HCT116 (cell line): ENCODE results near the gene ATG12. TPM values are rescaled to one million over a fixed set of nuclear protein-coding genes. Genes with fewer than 3 reads are reported as not detected.
"Not testable (repeated sequence)": the region's sequence is repeated elsewhere in the genome, so short reads cannot be mapped to it uniquely, and the experiment has no call there.

Experiments used
- ATAC-seq: fragments of 200-7000 bp; cut with Tn5 transposase; 2 replicates; pipeline ENCODE4 v1.9.1; 2020; ENCODE audit warnings: mild to moderate bottlenecking, moderate library complexity
- BruUV-seq: library from RNA; stranded (reverse); fragments of 400-500 nt; replicated peaks from 2 replicates; lab custom pipeline; 2021; lab: Mats Ljungman, UMichigan
- CTCF ChIA-PET: fragments of 300-600 bp; sonication (Branson Sonifier 250); formaldehyde crosslinking; loops from one replicate; lab custom pipeline; 2021; ENCODE audit warnings: antibody characterized with exemption; lab: Charles Lee
- POLR2A ChIA-PET: fragments of 300-600, 350-600 bp; sonication (Branson Sonifier 250); formaldehyde crosslinking; loops from one replicate; lab custom pipeline; 2021; ENCODE audit warnings: antibody characterized with exemption; lab: Charles Lee
- RAD21 ChIA-PET, 2 experiments: fragments of 300-600 bp; sonication (Branson Sonifier 250); formaldehyde crosslinking; loops; one replicate each; lab custom pipeline; 2023; ENCODE audit warnings: low total read pairs in 2 of 2; ENCODE audit not compliant: uncharacterized antibody in 2 of 2, unreplicated experiment in 2 of 2, low non-redundant PET in 1 of 2; lab: Charles Lee
- DNase-seq: peaks from one replicate; pipeline ENCODE4 v3.0.0-alpha.2; 2010; ENCODE audit warnings: low read depth, low spot score
- H2AFZ ChIP-seq: fragments of 200-600 bp; shearing (Covaris generic), sonication (generic); 2 replicates; pipeline ENCODE4 v1.6.1; 2017; ENCODE audit warnings: low read depth, mixed run types, mixed read lengths, antibody characterized with exemption, low read length; ENCODE audit not compliant: poor library complexity, severe bottlenecking
- H3K27ac ChIP-seq: 2 replicates; pipeline ENCODE4 v1.5.1; 2012; ENCODE audit warnings: low read depth, low read length
- H3K27me3 ChIP-seq: fragments of 200-600 bp; sonication (generic); 2 replicates; pipeline ENCODE4 v1.6.1; 2016; ENCODE audit warnings: mixed run types, low read length, mixed read lengths; ENCODE audit not compliant: insufficient read depth
- H3K36me3 ChIP-seq, 2 experiments: fragments of 200-500 bp in 1 of 2; fragments of 200-600 bp in 1 of 2; sonication (Bioruptor generic) in 1 of 2; sonication (generic) in 1 of 2; 2 replicates each; pipeline versions ENCODE4 v1.5.1 to v1.6.1; 2014 to 2016; ENCODE audit warnings: low read length in 2 of 2, inconsistent platforms in 1 of 2, mixed read lengths in 1 of 2, mixed run types in 1 of 2; ENCODE audit not compliant: insufficient read depth in 2 of 2, control insufficient read depth in 1 of 2
- H3K4me1 ChIP-seq, 2 experiments: fragments of 200-600 bp in 1 of 2; sonication (generic) in 1 of 2; 2 replicates each; pipeline versions ENCODE4 v1.5.1 to v1.6.1; 2012 to 2017; ENCODE audit warnings: low read length in 2 of 2, inconsistent platforms in 1 of 2, mild to moderate bottlenecking in 1 of 2, mixed read lengths in 1 of 2, mixed run types in 1 of 2, moderate library complexity in 1 of 2; ENCODE audit not compliant: insufficient read depth in 2 of 2, control insufficient read depth in 1 of 2
- H3K4me2 ChIP-seq: fragments of 200-600 bp; sonication (generic); 2 replicates; pipeline ENCODE4 v1.6.1; 2017; ENCODE audit warnings: mixed run types, low read length, mixed read lengths
- H3K4me3 ChIP-seq, 2 experiments: fragments of 200-600 bp in 1 of 2; sonication (generic) in 1 of 2; replicated peaks in 1 of 2; 2 replicates each; pipeline ENCODE4 v1.5.1; 2011 to 2016; ENCODE audit warnings: low read length in 2 of 2, control low read depth in 1 of 2, low read depth in 1 of 2, mild to moderate bottlenecking in 1 of 2, mixed read lengths in 1 of 2, mixed run types in 1 of 2
- H3K79me2 ChIP-seq: fragments of 200-600 bp; sonication (generic); 2 replicates; pipeline ENCODE4 v1.6.1; 2017; ENCODE audit warnings: mild to moderate bottlenecking, mixed run types, low read length, moderate library complexity, mixed read lengths; ENCODE audit not compliant: insufficient read depth
- H3K9ac ChIP-seq: fragments of 200-600 bp; sonication (generic); 2 replicates; pipeline ENCODE4 v1.6.1; 2016; ENCODE audit warnings: low read length, mixed read lengths
- H3K9me2 ChIP-seq: fragments of 200-600 bp; sonication (generic), shearing (Covaris generic); 2 replicates; pipeline ENCODE4 v1.6.1; 2017; ENCODE audit warnings: mixed run types, mild to moderate bottlenecking, moderate library complexity; ENCODE audit not compliant: insufficient read depth
- H3K9me3 ChIP-seq, 2 experiments: fragments of 200-500 bp in 1 of 2; fragments of 200-600 bp in 1 of 2; sonication (Bioruptor generic) in 1 of 2; sonication (generic) in 1 of 2; 2 replicates each; pipeline ENCODE4 v1.6.1; 2014 to 2017; ENCODE audit warnings: low read length in 2 of 2, mixed read lengths in 2 of 2, inconsistent platforms in 1 of 2, low read depth in 1 of 2, mild to moderate bottlenecking in 1 of 2, mixed run types in 1 of 2, moderate library complexity in 1 of 2; ENCODE audit not compliant: control insufficient read depth in 1 of 2, insufficient read depth in 1 of 2
- H4K20me1 ChIP-seq: fragments of 200-600 bp; sonication (generic), shearing (Covaris generic); 2 replicates; pipeline ENCODE4 v1.6.1; 2017; ENCODE audit warnings: mixed run types, mild to moderate bottlenecking, moderate library complexity; ENCODE audit not compliant: insufficient read depth
- EZH2 ChIP-seq: fragments of 200-600 bp; sonication (generic); IDR thresholded peaks from 2 replicates; pipeline ENCODE4 v1.6.1; 2017; ENCODE audit warnings: antibody characterized with exemption, mixed run types
- FOSL1 ChIP-seq: IDR thresholded peaks from 2 replicates; pipeline ENCODE4 v1.6.1; 2012; ENCODE audit warnings: low read depth
- JUND ChIP-seq: IDR thresholded peaks from 2 replicates; pipeline ENCODE4 v1.6.1; 2012
- POLR2A ChIP-seq: IDR thresholded peaks from 2 replicates; pipeline ENCODE4 v1.7.0; 2011; ENCODE audit warnings: borderline replicate concordance; ENCODE audit not compliant: insufficient read depth, insufficient read length; ENCODE audit errors: extremely low read depth
- POLR2AphosphoS5 ChIP-seq: IDR thresholded peaks from 2 replicates; pipeline ENCODE4 v1.6.1; 2011; ENCODE audit warnings: mild to moderate bottlenecking, low read depth, low read length, moderate library complexity
- RAD21 ChIP-seq: IDR thresholded peaks from 2 replicates; pipeline ENCODE4 v1.6.1; 2012; ENCODE audit warnings: low read depth, mild to moderate bottlenecking
- SIN3A ChIP-seq: IDR thresholded peaks from 2 replicates; pipeline ENCODE4 v1.6.1; 2012; ENCODE audit warnings: low read depth
- YY1 ChIP-seq: IDR thresholded peaks from 2 replicates; pipeline ENCODE4 v1.6.1; 2011; ENCODE audit warnings: low read length, low read depth, moderate library complexity, mild to moderate bottlenecking; ENCODE audit not compliant: insufficient replicate concordance; ENCODE audit errors: extremely low read depth
- ZFX ChIP-seq: fragments of 450-650 bp; IDR thresholded peaks from 2 replicates; pipeline ENCODE4 v1.6.1; 2017
- intact Hi-C: fragments of 100-400 bp; cut with micrococcal nuclease; formaldehyde crosslinking; loops from 2 replicates; pipeline ENCODE4 v1.10.0; 2022
- total RNA-seq: library from RNA; stranded (reverse); gene quantifications from one replicate; pipeline ENCODE4 v1.2.1, GENCODE V29; 2021; ENCODE audit not compliant: unreplicated experiment
- TF ChIP-seq, protein P1 (sequence below), 3 experiments: fragments of 200-600 bp in 1 of 3; sonication (generic) in 1 of 3; IDR thresholded peaks in 2 of 3; conservative IDR thresholded peaks in 1 of 3; 2 replicates each; pipeline ENCODE4 v1.5.1; 2012 to 2017; ENCODE audit warnings: low read depth in 2 of 3, low read length in 2 of 3, antibody characterized with exemption in 1 of 3, borderline replicate concordance in 1 of 3, control low read depth in 1 of 3, mild to moderate bottlenecking in 1 of 3, mixed read lengths in 1 of 3, mixed run types in 1 of 3, moderate library complexity in 1 of 3; ENCODE audit not compliant: insufficient read depth in 1 of 3
- TF ChIP-seq, protein P2 (sequence below): IDR thresholded peaks from 2 replicates; pipeline ENCODE4 v1.6.1; 2012
- TF ChIP-seq, protein P3 (sequence below): IDR thresholded peaks from 2 replicates; pipeline ENCODE4 v1.6.1; 2012
- TF ChIP-seq, protein P4 (sequence below): IDR thresholded peaks from 2 replicates; pipeline ENCODE4 v1.6.1; 2011; ENCODE audit warnings: mild to moderate bottlenecking, low read length, moderate library complexity; ENCODE audit not compliant: insufficient replicate concordance; ENCODE audit errors: extremely low read depth

ATG12 gene
- total RNA-seq, 1 experiment from 2014 or later, result 270 TPM

DNA sequence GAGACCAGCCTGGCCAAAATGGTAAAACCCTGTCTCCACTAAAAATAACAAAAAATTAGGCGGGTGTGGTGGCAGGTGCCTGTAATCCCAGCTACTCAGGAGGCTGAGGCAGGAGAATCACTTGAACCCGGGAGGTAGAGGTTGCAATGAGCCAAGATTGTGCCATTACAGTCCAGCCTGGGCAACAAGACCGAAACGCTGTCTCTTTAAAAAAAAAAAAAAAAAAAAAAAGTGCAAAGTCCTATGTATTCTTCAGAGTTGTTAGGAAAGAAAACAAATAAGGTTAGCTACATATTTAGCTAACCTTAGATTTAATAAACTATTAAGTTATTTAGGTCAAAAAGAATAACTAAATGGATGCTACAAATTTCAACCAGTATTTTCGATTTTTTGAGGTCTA, 11.5 kb downstream of the ATG12 start (continued):
- TF ChIP-seq, protein P1, sequence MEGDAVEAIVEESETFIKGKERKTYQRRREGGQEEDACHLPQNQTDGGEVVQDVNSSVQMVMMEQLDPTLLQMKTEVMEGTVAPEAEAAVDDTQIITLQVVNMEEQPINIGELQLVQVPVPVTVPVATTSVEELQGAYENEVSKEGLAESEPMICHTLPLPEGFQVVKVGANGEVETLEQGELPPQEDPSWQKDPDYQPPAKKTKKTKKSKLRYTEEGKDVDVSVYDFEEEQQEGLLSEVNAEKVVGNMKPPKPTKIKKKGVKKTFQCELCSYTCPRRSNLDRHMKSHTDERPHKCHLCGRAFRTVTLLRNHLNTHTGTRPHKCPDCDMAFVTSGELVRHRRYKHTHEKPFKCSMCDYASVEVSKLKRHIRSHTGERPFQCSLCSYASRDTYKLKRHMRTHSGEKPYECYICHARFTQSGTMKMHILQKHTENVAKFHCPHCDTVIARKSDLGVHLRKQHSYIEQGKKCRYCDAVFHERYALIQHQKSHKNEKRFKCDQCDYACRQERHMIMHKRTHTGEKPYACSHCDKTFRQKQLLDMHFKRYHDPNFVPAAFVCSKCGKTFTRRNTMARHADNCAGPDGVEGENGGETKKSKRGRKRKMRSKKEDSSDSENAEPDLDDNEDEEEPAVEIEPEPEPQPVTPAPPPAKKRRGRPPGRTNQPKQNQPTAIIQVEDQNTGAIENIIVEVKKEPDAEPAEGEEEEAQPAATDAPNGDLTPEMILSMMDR (IDR thresholded peaks at IDR 0.05 in 2 of 3, conservative IDR thresholded peaks at IDR 0.05 in 1 of 3; ENCODE audit: borderline replicate concordance in 1 of 3, insufficient read depth in 1 of 3, low read depth in 2 of 3, low read length in 2 of 3), result no peak
- no peak for TF ChIP-seq POLR2A
- TF ChIP-seq, protein P2, sequence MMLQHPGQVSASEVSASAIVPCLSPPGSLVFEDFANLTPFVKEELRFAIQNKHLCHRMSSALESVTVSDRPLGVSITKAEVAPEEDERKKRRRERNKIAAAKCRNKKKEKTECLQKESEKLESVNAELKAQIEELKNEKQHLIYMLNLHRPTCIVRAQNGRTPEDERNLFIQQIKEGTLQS, result no peak
- TF ChIP-seq ZFX, result no peak
- no peak for TF ChIP-seq FOSL1
- TF ChIP-seq SIN3A, result no peak
- no peak for TF ChIP-seq YY1
- TF ChIP-seq, protein P3, sequence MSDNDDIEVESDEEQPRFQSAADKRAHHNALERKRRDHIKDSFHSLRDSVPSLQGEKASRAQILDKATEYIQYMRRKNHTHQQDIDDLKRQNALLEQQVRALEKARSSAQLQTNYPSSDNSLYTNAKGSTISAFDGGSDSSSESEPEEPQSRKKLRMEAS, result no peak
- no peak for TF ChIP-seq EZH2
- TF ChIP-seq, protein P4, sequence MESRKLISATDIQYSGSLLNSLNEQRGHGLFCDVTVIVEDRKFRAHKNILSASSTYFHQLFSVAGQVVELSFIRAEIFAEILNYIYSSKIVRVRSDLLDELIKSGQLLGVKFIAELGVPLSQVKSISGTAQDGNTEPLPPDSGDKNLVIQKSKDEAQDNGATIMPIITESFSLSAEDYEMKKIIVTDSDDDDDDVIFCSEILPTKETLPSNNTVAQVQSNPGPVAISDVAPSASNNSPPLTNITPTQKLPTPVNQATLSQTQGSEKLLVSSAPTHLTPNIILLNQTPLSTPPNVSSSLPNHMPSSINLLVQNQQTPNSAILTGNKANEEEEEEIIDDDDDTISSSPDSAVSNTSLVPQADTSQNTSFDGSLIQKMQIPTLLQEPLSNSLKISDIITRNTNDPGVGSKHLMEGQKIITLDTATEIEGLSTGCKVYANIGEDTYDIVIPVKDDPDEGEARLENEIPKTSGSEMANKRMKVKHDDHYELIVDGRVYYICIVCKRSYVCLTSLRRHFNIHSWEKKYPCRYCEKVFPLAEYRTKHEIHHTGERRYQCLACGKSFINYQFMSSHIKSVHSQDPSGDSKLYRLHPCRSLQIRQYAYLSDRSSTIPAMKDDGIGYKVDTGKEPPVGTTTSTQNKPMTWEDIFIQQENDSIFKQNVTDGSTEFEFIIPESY, result no peak

DNA sequence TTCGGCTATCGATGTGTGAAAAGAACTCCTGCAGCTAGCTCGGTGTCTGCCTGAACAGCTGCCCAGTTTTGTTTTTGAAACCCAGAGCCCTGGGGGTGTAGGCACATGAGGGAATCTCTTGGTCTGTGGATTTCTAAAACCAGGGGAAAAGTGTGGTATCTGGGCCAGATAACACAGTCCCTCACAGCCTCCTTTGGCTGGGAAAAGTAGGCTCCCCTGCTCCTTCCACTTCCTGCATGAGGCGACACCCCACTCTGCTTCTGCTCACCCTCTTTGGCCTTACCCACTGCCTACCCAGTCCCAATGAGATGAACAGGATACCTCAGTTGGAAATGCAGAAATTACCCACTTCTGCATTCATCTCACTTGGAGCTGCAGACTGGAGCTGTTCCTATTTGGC, 15.4 kb downstream of the ATG12 start:
- no peaks in the 10 kb centered on the region for H3K9me2 ChIP-seq
- CTCF ChIA-PET, result no interaction called here
- no peak overlapping the region for H3K27ac ChIP-seq
- TF ChIP-seq ZFX, result no peak
- no peak for TF ChIP-seq RAD21
- TF ChIP-seq YY1, result no peak
- TF ChIP-seq JUND, result no peak
- no peak for TF ChIP-seq POLR2AphosphoS5
- TF ChIP-seq EZH2, result no peak
- TF ChIP-seq, protein P2, result no peak
- TF ChIP-seq, protein P3, result no peak
- TF ChIP-seq, all 23 proteins: peak for 0
- no TSS peak for BruUV-seq
- H2AFZ ChIP-seq, result no peak overlapping the region
- H3K9ac ChIP-seq, result no peak overlapping the region
- H3K36me3 ChIP-seq, result peaks cover 17 to 20% of the 10 kb centered on the region in 2 experiments
- H3K4me3 ChIP-seq, result no peak overlapping the region
- ChIA-PET POLR2A (interaction anchor here (1.0 kb wide), 1 partner anchor 191 kb away, joined by 3 read pairs; no protein-coding TSS in a partner anchor), RAD21 (no interaction called here)
- peak; percentile 49 for ATAC-seq
- intact Hi-C loops, result loop anchor here (2.0 to 5.0 kb wide), 2 partner anchors 517 to 729 kb away; no protein-coding TSS in a partner anchor
- H3K4me2 ChIP-seq, result no peak overlapping the region
- H3K4me1 ChIP-seq, result no peaks in the 10 kb centered on the region
- no peaks in the 10 kb centered on the region for H3K27me3 ChIP-seq
- no peaks in the 10 kb centered on the region for H4K20me1 ChIP-seq
- H3K9me3 ChIP-seq, result no peaks in the 10 kb centered on the region
- no peaks in the 10 kb centered on the region for H3K79me2 ChIP-seq
- DNase-seq, result no peak

DNA sequence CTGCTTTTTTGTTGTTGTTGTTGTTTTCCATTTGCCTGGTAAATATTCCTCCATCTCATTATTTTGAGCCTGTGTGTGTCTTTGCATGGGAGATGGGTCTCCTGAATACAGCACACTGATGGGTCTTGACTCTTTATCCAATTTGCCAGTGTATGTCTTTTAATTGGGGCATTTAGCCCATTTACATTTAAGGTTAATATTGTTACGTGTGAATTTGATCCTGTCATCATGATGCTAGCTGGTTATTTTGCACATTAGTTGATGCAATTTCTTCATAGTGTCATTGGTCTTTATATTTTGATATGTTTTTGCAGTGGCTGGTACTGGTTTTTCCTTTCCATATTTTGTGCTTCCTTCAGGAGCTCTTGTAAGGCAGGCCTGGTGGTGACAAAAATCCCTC, 16.4 kb downstream of the ATG12 start:
- BruUV-seq, H3K27ac ChIP-seq, H3K9me3 ChIP-seq, ATAC-seq, DNase-seq, CTCF ChIA-PET, H2AFZ ChIP-seq, H3K27me3 ChIP-seq, H3K79me2 ChIP-seq, H3K4me1 ChIP-seq, H3K4me3 ChIP-seq, H3K4me2 ChIP-seq, H3K9ac ChIP-seq, H4K20me1 ChIP-seq, RAD21 ChIA-PET, POLR2A ChIA-PET, H3K9me2 ChIP-seq: not testable (repeated sequence)
- H3K36me3 ChIP-seq, result peaks cover 8 to 14% of the 10 kb centered on the region in 2 experiments; a peak in 2 of 4 replicates
- intact Hi-C loops, result loop anchor here (5.0 kb wide), 1 partner anchor 728 kb away; no protein-coding TSS in a partner anchor
